Measurements from ENCODE around the gene GCN1. TPM values are rescaled to one million over a fixed set of nuclear protein-coding genes. Genes with fewer than 3 reads are reported as not detected.

GCN1 gene
- total RNA-seq, 3 donors from 2014 or later: 74.6 to 108 (median 76.7) TPM

- TF ChIP-seq CTCF (IDR thresholded peaks at IDR 0.05): no peak
- no peak for DNase-seq
- Histone ChIP-seq H3K4me3 (no peak overlapping the region), H3K4me1 (ENCODE audit: low read depth) (no peaks in the 10 kb centered on the region), H3K9me3 (no peaks in the 10 kb centered on the region), H3K36me3 (ENCODE audit: low read depth) (peaks cover 40% of the 10 kb centered on the region)
- intact Hi-C loops (cut with DNase I, micrococcal nuclease): no loop called here
- ATAC-seq: no peak
These were observed 19.5 kb downstream of the GCN1 start for GRCh38 chr12:120175062-120175461.

- intact Hi-C loops (cut with DNase I, micrococcal nuclease): no loop called here
- Histone ChIP-seq H3K9me3 (no peaks in the 10 kb centered on the region), H3K4me3 (no peak overlapping the region), H3K36me3 (ENCODE audit: low read depth) (peaks cover 25% of the 10 kb centered on the region), H3K4me1 (ENCODE audit: low read depth) (no peaks in the 10 kb centered on the region)
- DNase-seq (no peak), ATAC-seq (no peak)
- TF ChIP-seq CTCF (IDR thresholded peaks at IDR 0.05): no peak
These were observed 22.5 kb downstream of the GCN1 start for GRCh38 chr12:120172053-120172452.

GRCh38 chr12:120170631-120171030 is 23.9 kb downstream of the GCN1 start:
- Histone ChIP-seq H3K36me3 (ENCODE audit: low read depth) (peaks cover 17% of the 10 kb centered on the region), H3K4me3 (no peak overlapping the region), H3K4me1 (ENCODE audit: low read depth) (no peaks in the 10 kb centered on the region), H3K9me3 (no peaks in the 10 kb centered on the region)
- no peak for DNase-seq
- no peak for ATAC-seq
- intact Hi-C loops (cut with DNase I, micrococcal nuclease): no loop called here
- no peak for TF ChIP-seq CTCF (IDR thresholded peaks at IDR 0.05)

- Histone ChIP-seq H3K36me3 (ENCODE audit: low read depth) (peaks cover 14% of the 10 kb centered on the region), H3K9me3 (no peaks in the 10 kb centered on the region), H3K4me1 (ENCODE audit: low read depth) (no peaks in the 10 kb centered on the region), H3K4me3 (no peak overlapping the region)
- no peak for DNase-seq
- intact Hi-C loops (cut with DNase I, micrococcal nuclease): no loop called here
- TF ChIP-seq CTCF (IDR thresholded peaks at IDR 0.05): no peak
- no peak for ATAC-seq
These were observed 24.6 kb downstream of the GCN1 start for GRCh38 chr12:120169946-120170345.

- Histone ChIP-seq H3K9me3 (no peaks in the 10 kb centered on the region), H3K4me3 (no peak overlapping the region), H3K4me1 (ENCODE audit: low read depth) (no peaks in the 10 kb centered on the region), H3K36me3 (ENCODE audit: low read depth) (peaks cover 4% of the 10 kb centered on the region)
- DNase-seq (no peak), ATAC-seq (no peak)
- intact Hi-C loops (cut with DNase I, micrococcal nuclease): no loop called here
- no peak for TF ChIP-seq CTCF (IDR thresholded peaks at IDR 0.05)
These were observed 26.2 kb downstream of the GCN1 start for GRCh38 chr12:120168337-120168736.

- no peaks in the 10 kb centered on the region for H3K9me3 ChIP-seq
- ATAC-seq (no peak), DNase-seq (no peak)
- H3K4me3 ChIP-seq: no peak overlapping the region
- no peaks in the 10 kb centered on the region for H3K4me1 ChIP-seq (ENCODE audit: low read depth)
- H3K36me3 ChIP-seq (ENCODE audit: low read depth): peaks cover under 1% of the 10 kb centered on the region
- no peak for TF ChIP-seq CTCF (IDR thresholded peaks at IDR 0.05)
- intact Hi-C loops (cut with DNase I, micrococcal nuclease): no loop called here
These were observed 26.9 kb downstream of the GCN1 start for GRCh38 chr12:120167529-120168095.
